Right lobe of liver (tissue), 4 donors: Measurements from ENCODE around the gene NANOG.
"Not testable (repeated sequence)": the region's sequence is repeated elsewhere in the genome, so short reads cannot be mapped to it uniquely, and the experiment has no call there.

Experiments used
- CTCF ChIP-seq, 4 donors: fragments of 200-600 bp in 3 of 4; fragments of 450-650 bp in 1 of 4; IDR thresholded peaks; one replicate each; pipeline versions ENCODE4 v1.5.1 to v1.8.0; 2016 to 2022; ENCODE audit warnings: antibody characterized with exemption in 4 of 4, mild to moderate bottlenecking in 2 of 4
- POLR2A ChIP-seq: fragments of 450-650 bp; IDR thresholded peaks from one replicate; pipeline ENCODE4 v1.6.1; 2017; ENCODE audit warnings: antibody characterized with exemption, mild to moderate bottlenecking
- donor health status: DM: no; HTN: no; CAD: no.
- donor health status: DM: no; HTN: no; CAD: no.
- donor health status: DM: no; HTN: yes; CAD: no.

- not testable (repeated sequence) for TF ChIP-seq CTCF (IDR thresholded peaks at IDR 0.05); POLR2A
Observed at GRCh38 chr12:7842444-7842843, 53.2 kb downstream of the NANOG start.
